C4-2B (cell line): ENCODE results near the gene CLTCL1.

Experiments
- H3K27ac ChIP-seq: fragments of 450-650 bp; 2 replicates; pipeline ENCODE4 v1.5.1; 2017
- ZFX ChIP-seq: fragments of 450-650 bp; IDR thresholded peaks from 2 replicates; pipeline ENCODE4 v1.6.1; 2017
- TF ChIP-seq, protein P1 (sequence below): fragments of 450-650 bp; conservative IDR thresholded peaks from 2 replicates; pipeline ENCODE4 v1.5.1; 2017; ENCODE audit warnings: mild to moderate bottlenecking

The CLTCL1 gene

DNA sequence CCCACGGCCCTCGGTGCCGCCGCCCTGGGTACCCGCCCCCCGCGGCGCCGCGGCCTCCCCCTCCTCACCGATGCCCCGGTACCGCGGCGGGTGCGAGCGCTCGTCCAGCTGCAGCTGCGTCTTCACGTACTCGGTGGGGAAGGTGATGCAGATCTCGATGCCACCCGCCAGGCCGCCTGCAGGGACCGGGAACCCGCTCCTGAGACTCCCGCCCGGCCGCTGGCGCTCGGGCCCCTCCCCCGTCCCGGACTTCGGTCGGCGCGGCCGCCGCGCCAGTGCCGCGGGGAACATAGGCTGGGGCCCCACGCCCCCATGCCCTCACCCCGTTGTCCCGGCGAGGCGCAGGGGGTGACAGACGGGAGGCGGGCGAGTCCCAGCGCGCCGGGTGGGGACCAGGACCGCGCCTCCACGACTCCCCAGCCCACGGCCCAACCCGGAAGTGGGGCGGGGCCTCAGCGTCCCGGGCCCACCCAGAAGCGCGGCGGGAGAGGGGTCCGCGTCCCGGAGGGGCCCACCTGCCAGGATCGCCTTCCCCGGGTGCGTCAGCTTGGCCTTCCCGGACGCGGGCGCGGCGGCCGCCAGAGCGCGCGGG is 113.4 kb downstream of the CLTCL1 start:
- peak overlapping the region; percentile 91 for H3K27ac ChIP-seq
- peak; percentile 79 for TF ChIP-seq ZFX
- TF ChIP-seq, protein P1, sequence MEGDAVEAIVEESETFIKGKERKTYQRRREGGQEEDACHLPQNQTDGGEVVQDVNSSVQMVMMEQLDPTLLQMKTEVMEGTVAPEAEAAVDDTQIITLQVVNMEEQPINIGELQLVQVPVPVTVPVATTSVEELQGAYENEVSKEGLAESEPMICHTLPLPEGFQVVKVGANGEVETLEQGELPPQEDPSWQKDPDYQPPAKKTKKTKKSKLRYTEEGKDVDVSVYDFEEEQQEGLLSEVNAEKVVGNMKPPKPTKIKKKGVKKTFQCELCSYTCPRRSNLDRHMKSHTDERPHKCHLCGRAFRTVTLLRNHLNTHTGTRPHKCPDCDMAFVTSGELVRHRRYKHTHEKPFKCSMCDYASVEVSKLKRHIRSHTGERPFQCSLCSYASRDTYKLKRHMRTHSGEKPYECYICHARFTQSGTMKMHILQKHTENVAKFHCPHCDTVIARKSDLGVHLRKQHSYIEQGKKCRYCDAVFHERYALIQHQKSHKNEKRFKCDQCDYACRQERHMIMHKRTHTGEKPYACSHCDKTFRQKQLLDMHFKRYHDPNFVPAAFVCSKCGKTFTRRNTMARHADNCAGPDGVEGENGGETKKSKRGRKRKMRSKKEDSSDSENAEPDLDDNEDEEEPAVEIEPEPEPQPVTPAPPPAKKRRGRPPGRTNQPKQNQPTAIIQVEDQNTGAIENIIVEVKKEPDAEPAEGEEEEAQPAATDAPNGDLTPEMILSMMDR = no peak

DNA sequence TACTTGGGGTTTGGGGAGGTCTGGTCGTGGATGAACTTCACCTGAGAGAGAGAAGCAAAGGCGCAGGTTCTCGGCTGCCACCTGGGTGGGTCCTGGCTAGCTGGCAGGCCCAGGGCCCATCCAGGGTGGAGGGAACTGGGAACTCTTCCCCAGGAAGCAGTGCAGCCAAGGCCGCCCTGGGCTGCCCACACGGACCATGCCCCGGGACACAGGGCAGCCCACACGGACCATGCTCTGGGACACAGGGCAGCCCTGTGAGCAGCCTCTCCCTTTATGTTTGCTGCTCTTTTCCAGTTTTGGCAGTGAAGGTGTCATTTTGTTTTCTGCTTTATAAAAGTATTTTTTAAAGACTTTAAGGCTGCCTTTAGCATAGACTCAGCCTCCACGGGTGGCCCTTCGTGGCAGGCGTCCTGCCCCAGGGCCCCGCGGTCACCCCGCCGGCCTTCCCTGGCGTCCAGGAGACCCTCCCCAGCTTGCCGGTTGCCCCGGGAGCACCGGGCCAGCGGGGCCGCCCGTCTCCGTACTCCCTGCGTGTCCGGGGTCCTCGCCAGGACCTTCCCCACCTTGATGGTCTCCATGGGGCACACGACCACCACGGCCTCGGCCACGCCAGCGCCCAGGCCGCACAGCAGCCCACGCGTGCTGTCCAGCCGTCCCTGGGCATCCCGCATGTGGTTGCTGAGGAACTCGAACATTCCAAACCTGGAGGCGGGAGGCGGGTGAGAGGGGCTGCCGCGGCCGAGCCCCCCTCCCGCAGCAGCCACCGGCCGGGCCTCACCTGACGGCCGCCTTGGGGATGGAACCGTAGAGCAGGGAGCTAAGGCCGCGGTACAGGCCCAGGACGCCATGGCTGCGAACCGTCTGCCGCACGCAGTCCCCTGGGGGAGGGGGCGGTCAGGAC is 114.1 kb downstream of the CLTCL1 start:
- peak overlapping the region; percentile 91 for H3K27ac ChIP-seq

DNA sequence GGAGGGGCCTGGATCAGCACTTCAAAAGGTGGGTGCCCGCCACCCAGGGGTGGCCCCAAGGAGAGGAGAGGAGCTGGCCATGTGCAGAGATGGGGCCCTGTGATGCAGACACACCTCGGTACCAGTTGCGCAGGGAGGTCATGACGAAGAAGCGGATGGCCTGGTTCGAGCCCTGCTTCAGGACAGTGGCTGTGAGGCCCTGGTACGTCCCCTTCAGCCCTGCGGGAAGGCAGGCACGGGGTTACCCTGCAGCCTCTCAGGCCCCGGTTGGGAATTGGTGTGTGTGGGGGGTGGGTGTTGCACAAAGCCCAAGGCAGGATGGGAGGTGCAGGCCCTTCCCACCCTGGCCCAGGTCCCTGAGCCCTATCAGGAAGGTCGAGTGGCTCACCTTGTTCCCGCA is 114.8 kb downstream of the CLTCL1 start:
- peak overlapping the region; percentile 91 for H3K27ac ChIP-seq
- TF ChIP-seq, protein P1 = no peak

More for the DNA sequence above, 114.1 kb downstream of the CLTCL1 start:
- TF ChIP-seq, protein P1 = no peak
- no peak for TF ChIP-seq ZFX

DNA sequence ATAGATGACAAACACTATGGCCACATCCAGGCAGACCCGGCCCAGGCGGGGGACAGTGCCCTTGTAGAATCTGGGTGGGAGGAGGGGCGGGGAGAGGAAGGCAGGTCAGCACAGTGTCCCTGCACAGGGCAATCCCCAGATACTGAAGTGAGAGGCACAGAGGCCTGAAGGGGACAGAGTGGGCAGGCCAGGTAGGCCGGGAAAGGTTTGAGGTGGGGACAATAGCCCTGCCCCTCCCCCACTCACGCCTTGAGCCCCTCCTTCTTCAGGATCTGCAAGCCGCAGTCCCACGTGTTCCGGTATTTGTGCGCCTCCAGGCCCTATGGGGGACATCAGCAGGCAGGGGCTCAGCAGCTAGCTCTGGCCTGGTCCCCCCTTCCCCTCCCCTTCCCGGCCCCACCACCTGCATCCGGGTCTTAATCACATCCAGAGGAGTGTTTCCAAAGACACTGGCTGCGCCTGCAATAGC is 115.3 kb downstream of the CLTCL1 start:
- TF ChIP-seq, protein P1 = no peak
- no peak for TF ChIP-seq ZFX
- peak overlapping the region; percentile 91; the same call in 1 of the 2 replicates for H3K27ac ChIP-seq

DNA sequence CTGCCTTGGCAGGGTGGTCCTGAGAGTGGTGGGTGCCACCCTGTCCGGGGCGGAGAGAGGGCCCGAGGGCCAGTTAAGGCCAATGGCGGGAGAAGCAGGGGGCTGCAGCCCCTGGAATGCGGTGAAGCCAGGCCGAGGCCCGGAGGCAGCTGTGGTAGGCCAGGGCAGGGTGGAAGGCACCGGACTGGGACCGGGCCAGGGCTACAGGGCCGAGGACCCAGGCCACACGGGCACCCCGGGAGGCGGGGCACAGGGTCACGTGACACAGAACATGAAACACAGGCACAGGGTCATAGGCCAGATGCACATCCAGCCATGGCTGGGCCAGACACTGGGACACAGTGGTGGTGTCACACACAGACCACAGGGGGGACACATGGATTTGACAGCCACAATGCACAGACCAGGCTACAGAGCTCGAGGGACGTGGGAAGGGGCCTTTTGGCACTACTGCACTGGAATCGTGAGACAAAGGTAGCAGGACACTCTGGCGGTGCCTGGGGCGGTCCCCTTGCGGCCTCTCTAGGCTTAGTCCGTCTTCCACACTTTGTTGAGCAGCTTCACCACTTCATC is 115.8 kb downstream of the CLTCL1 start:
- no peak overlapping the region; the same call in 1 of the 2 replicates for H3K27ac ChIP-seq
- TF ChIP-seq, protein P1 = no peak
- no peak for TF ChIP-seq ZFX

DNA sequence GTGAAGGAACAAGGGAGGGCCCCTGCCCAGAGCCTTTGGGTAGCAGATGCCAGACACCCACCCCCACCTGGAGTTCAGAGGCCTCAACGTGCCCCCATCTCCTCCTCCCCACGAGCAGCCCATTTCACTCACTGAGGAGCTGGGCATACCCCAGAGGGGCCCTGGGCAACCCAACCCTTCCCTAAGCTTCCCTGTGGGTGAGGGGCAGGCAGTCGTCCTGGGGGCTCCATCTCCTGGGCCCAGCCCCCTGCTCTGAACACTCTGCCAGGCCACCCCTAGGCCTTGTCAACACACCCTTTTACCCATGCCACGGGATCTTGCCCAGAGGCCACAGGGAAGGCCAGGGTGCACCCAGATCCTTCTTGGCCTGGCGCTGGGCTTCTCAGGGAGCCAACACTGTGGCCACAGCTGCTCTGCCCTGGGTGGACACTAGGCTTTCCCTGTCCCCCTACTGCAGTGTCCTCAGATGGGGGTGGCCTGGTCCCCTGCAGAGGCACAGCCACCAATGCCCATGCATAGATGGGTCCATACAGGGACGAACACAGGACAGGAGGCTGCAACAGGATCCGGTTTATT is 116.4 kb downstream of the CLTCL1 start:
- TF ChIP-seq, protein P1 = no peak
- no peak for TF ChIP-seq ZFX
- 0 out of 2 replicates have a peak overlapping the region, but pooled peaks have one; percentile 1 for H3K27ac ChIP-seq
